GM23338 (cell line): ENCODE results near the gene IDI2. TPM values are rescaled to one million over a fixed set of nuclear protein-coding genes. Genes with fewer than 3 reads are reported as not detected.

Experiments used
- ATAC-seq: fragments of 200-7000 bp; cut with Tn5 transposase; 3 replicates; pipeline ENCODE4 v1.9.1; 2020
- DNase-seq: peaks from one replicate; pipeline ENCODE4 v3.0.0-alpha.2; 2015; ENCODE audit warnings: low spot score
- H2AFZ ChIP-seq: fragments of 200-600 bp; sonication (generic); 2 replicates; pipeline ENCODE4 v1.8.0; 2016; ENCODE audit warnings: antibody characterized with exemption, mild to moderate bottlenecking, moderate library complexity
- H3F3A ChIP-seq: fragments of 200-600 bp; sonication (generic); replicated peaks from 2 replicates; pipeline ENCODE4 v1.8.0; 2017; ENCODE audit warnings: antibody characterized with exemption, mixed run types, low read depth
- H3K27ac ChIP-seq: fragments of 200-600 bp; sonication (generic); 2 replicates; pipeline ENCODE4 v1.6.1; 2016; ENCODE audit warnings: low read depth
- H3K27me3 ChIP-seq: fragments of 200-600 bp; sonication (generic); 2 replicates; pipeline ENCODE4 v1.8.0; 2016; ENCODE audit warnings: mild to moderate bottlenecking, mixed run types, moderate library complexity; ENCODE audit not compliant: insufficient read depth
- H3K36me3 ChIP-seq: fragments of 200-600 bp; sonication (generic); 2 replicates; pipeline ENCODE4 v1.8.0; 2016; ENCODE audit warnings: mild to moderate bottlenecking; ENCODE audit not compliant: insufficient read depth
- H3K4me1 ChIP-seq: fragments of 200-600 bp; sonication (generic); 2 replicates; pipeline ENCODE4 v1.8.0; 2016; ENCODE audit warnings: mild to moderate bottlenecking, moderate library complexity; ENCODE audit not compliant: insufficient read depth
- H3K4me2 ChIP-seq: fragments of 200-600 bp; sonication (generic); 2 replicates; pipeline ENCODE4 v1.7.1; 2017; ENCODE audit warnings: mixed run types
- H3K4me3 ChIP-seq: fragments of 200-600 bp; sonication (generic); 2 replicates; pipeline ENCODE4 v1.6.1; 2016; ENCODE audit warnings: mixed run types
- H3K79me2 ChIP-seq: fragments of 200-600 bp; sonication (generic); replicated peaks from 2 replicates; pipeline ENCODE4 v1.8.0; 2017; ENCODE audit warnings: mild to moderate bottlenecking; ENCODE audit not compliant: insufficient read depth
- H3K9me2 ChIP-seq: fragments of 200-600 bp; sonication (generic); 2 replicates; pipeline ENCODE4 v1.8.0; 2017; ENCODE audit not compliant: insufficient read depth
- H4K20me1 ChIP-seq: fragments of 200-600 bp; sonication (generic); replicated peaks from 2 replicates; pipeline ENCODE4 v1.8.0; 2017; ENCODE audit warnings: mild to moderate bottlenecking; ENCODE audit not compliant: insufficient read depth
- H3K27ac Mint-ChIP-seq: 2 replicates; pipeline ENCODE4 v1.8.0; 2020; ENCODE audit warnings: inconsistent platforms, mild to moderate bottlenecking, moderate library complexity, mixed read lengths
- H3K27me3 Mint-ChIP-seq: 3 replicates; pipeline ENCODE4 v1.8.0; 2022; ENCODE audit warnings: low read depth, mild to moderate bottlenecking, moderate library complexity, mixed read lengths, inconsistent platforms; ENCODE audit not compliant: insufficient read depth, poor library complexity
- H3K36me3 Mint-ChIP-seq: 3 replicates; pipeline ENCODE4 v1.8.0; 2021; ENCODE audit warnings: low read depth, mild to moderate bottlenecking, inconsistent platforms, moderate library complexity, mixed read lengths
- H3K4me1 Mint-ChIP-seq: 3 replicates; pipeline ENCODE4 v1.8.0; 2020; ENCODE audit warnings: mild to moderate bottlenecking, inconsistent platforms, mixed read lengths
- H3K4me3 Mint-ChIP-seq: 3 replicates; pipeline ENCODE4 v1.8.0; 2021; ENCODE audit warnings: moderate library complexity, mild to moderate bottlenecking, inconsistent platforms, mixed read lengths
- H3K9me3 Mint-ChIP-seq: 3 replicates; pipeline ENCODE4 v1.8.0; 2020; ENCODE audit warnings: moderate library complexity, mild to moderate bottlenecking, inconsistent platforms, mixed read lengths
- CREB1 ChIP-seq: fragments of 250-450 bp; sonication (Bioruptor Pico); IDR thresholded peaks from 2 replicates; pipeline ENCODE4 v1.5.0; 2020; ENCODE audit warnings: low read depth, mild to moderate bottlenecking, moderate library complexity
- JUNB ChIP-seq: IDR thresholded peaks from one replicate; pipeline ENCODE4 v1.6.1; 2016; ENCODE audit warnings: antibody characterized with exemption; ENCODE audit not compliant: unreplicated experiment
- NANOG ChIP-seq: IDR thresholded peaks from 2 replicates; pipeline ENCODE4 v1.6.1; 2016; ENCODE audit warnings: antibody characterized with exemption, borderline replicate concordance
- POLR2AphosphoS5 ChIP-seq: IDR thresholded peaks from 2 replicates; pipeline ENCODE4 v1.6.1; 2016; ENCODE audit warnings: antibody characterized with exemption, low read depth
- ZNF114 ChIP-seq: fragments of 250-450 bp; sonication (Bioruptor Pico); IDR thresholded peaks from 2 replicates; pipeline ENCODE4 v1.5.0; 2020; ENCODE audit warnings: mild to moderate bottlenecking, moderate library complexity
- ZNF331 ChIP-seq: fragments of 250-450 bp; sonication (Bioruptor Pico); IDR thresholded peaks from 2 replicates; pipeline ENCODE4 v1.5.0; 2020; ENCODE audit warnings: low read depth, mild to moderate bottlenecking, moderate library complexity
- ZNF462 ChIP-seq: fragments of 250-450 bp; sonication (Bioruptor Pico); IDR thresholded peaks from 2 replicates; pipeline ENCODE4 v1.5.0; 2020; ENCODE audit warnings: mild to moderate bottlenecking, moderate library complexity
- polyA plus RNA-seq: library from polyadenylated mRNA; unstranded; fragments of >200 nt; fragmentation: Nextera tagmentation; extraction: Ambion mirVana; gene quantifications from 2 replicates; pipeline ENCODE4 v1.2.1, GENCODE V29; 2016
- total RNA-seq: library from RNA; depleted of rRNA; stranded (reverse); fragments of >200 nt; shearing (Covaris generic); gene quantifications from 2 replicates; pipeline ENCODE4 v1.2.3, GENCODE V29; 2014
- TF ChIP-seq, protein P1 (sequence below), 2 experiments: fragments of 200-600 bp in 1 of 2; sonication (generic) in 1 of 2; conservative IDR thresholded peaks; 2 replicates each; pipeline versions ENCODE4 v1.5.1 to v1.6.1; 2016 to 2017; ENCODE audit warnings: antibody characterized with exemption in 2 of 2, low read depth in 2 of 2, mild to moderate bottlenecking in 2 of 2, moderate library complexity in 1 of 2
- TF ChIP-seq, protein P2 (sequence below): IDR thresholded peaks from 2 replicates; pipeline ENCODE4 v1.6.1; 2016; ENCODE audit warnings: antibody characterized with exemption

Gene IDI2
- total and polyA plus RNA-seq, 2 experiments from 2014 or later: not detected

DNA sequence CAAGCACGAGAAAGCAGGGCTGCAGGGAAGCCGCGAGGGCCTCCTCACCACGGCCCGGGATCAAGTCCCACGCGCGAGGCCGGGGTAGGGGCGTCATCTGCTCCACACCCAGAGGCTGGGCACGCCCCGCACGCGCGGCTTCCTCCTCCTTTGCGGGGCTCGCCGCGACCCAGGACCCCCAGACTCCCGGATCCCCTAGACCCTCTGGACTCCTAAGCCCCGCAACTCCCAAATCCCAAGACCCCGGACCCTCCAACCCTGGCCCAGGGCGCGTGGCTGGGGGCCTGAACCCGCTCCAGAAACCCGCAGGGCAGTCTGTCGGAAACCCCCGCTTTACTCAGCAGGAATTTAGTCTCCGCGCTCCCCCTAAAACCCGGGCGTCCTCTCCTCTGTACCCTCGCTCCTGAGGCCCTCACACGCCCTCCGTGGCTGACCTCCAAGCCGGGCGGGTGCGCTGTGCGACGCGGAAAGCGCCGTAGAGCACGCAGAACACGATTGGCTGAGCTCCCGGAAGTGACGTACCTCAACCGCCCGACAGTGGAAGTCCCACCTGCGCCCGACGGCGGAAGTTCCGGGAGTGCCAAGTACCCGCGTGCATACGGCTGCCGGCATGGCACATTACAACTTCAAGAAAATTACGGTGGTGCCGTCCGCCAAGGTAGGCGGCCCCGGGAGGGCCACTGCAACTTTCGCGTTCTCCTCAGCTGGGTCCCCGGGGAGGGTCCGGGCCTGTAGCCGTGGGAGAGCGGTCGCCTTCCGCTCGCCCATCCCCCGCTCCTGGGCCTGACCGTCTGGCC, 37.6 kb downstream of the IDI2 start, which contains the start of gene GTPBP4:
TSS of gene GTPBP4 (plus strand) at position 565 of the 797 bp plus-strand sequence. CDS start at position 611, 46 bp downstream.
- Mint-ChIP-seq H3K36me3 (peaks cover 38% of the 10 kb centered on the region), H3K27ac (peak within 1 kb of the TSS; percentile 99), H3K4me3 (peak within 1 kb of the TSS; percentile 98), H3K9me3 (no peaks in the 10 kb centered on the region; the same call in 2 of the 3 replicates), H3K4me1 (peaks cover 17% of the 10 kb centered on the region), H3K27me3 (peaks cover 19% of the 10 kb centered on the region)
- ATAC-seq (peak; percentile 98), DNase-seq (peak; percentile 99)
- H2AFZ ChIP-seq: peak within 1 kb of the TSS; percentile 56
- H3K9me2 ChIP-seq: no peaks in the 10 kb centered on the region
- no peaks in the 10 kb centered on the region for H3K27me3 ChIP-seq
- peaks cover 14% of the 10 kb centered on the region for H3K36me3 ChIP-seq
- TF ChIP-seq, protein P1, sequence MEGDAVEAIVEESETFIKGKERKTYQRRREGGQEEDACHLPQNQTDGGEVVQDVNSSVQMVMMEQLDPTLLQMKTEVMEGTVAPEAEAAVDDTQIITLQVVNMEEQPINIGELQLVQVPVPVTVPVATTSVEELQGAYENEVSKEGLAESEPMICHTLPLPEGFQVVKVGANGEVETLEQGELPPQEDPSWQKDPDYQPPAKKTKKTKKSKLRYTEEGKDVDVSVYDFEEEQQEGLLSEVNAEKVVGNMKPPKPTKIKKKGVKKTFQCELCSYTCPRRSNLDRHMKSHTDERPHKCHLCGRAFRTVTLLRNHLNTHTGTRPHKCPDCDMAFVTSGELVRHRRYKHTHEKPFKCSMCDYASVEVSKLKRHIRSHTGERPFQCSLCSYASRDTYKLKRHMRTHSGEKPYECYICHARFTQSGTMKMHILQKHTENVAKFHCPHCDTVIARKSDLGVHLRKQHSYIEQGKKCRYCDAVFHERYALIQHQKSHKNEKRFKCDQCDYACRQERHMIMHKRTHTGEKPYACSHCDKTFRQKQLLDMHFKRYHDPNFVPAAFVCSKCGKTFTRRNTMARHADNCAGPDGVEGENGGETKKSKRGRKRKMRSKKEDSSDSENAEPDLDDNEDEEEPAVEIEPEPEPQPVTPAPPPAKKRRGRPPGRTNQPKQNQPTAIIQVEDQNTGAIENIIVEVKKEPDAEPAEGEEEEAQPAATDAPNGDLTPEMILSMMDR (conservative IDR thresholded peaks at IDR 0.05; ENCODE audit: low read depth in 2 of 2): peak in 1 of 2 experiments; percentile 80; a peak in 2 of 4 replicates
- TF ChIP-seq, protein P2, sequence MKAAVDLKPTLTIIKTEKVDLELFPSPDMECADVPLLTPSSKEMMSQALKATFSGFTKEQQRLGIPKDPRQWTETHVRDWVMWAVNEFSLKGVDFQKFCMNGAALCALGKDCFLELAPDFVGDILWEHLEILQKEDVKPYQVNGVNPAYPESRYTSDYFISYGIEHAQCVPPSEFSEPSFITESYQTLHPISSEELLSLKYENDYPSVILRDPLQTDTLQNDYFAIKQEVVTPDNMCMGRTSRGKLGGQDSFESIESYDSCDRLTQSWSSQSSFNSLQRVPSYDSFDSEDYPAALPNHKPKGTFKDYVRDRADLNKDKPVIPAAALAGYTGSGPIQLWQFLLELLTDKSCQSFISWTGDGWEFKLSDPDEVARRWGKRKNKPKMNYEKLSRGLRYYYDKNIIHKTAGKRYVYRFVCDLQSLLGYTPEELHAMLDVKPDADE: peak; percentile 86
- TF ChIP-seq CREB1: peak; percentile 94
- no peak for TF ChIP-seq NANOG
- no peak for TF ChIP-seq ZNF114 (CRISPR knock-in tag)
- TF ChIP-seq JUNB: peak; percentile 11
- no peak for TF ChIP-seq ZNF462
- no peak for TF ChIP-seq ZNF331 (CRISPR knock-in tag)
- TF ChIP-seq POLR2AphosphoS5: peak; percentile 92
- H3K79me2 ChIP-seq: peaks cover 48% of the 10 kb centered on the region
- H3F3A ChIP-seq: 0 out of 2 replicates have a peak, but pooled peaks cover 11% of the 10 kb centered on the region
- H3K4me3 ChIP-seq: peak within 1 kb of the TSS; percentile 99
- H3K4me1 ChIP-seq: peaks cover 21% of the 10 kb centered on the region
- H3K27ac ChIP-seq: peak within 1 kb of the TSS; percentile 93
- H3K4me2 ChIP-seq: peak within 1 kb of the TSS; percentile 93
- peaks cover 40% of the 10 kb centered on the region for H4K20me1 ChIP-seq
